GM12878 (cell line): ENCODE measurements around the gene RBM12. TPM values are rescaled to one million over a fixed set of nuclear protein-coding genes. Genes with fewer than 3 reads are reported as not detected.

Experiments
- CBX5 ChIP-seq: sonication (generic); IDR thresholded peaks from 2 replicates; pipeline ENCODE4 v1.6.1; 2016; ENCODE audit warnings: low read depth, moderate library complexity, mild to moderate bottlenecking, inconsistent platforms
- ETV6 ChIP-seq, 2 experiments: fragments of 450-650 bp in 1 of 2; IDR thresholded peaks in 1 of 2; conservative IDR thresholded peaks in 1 of 2; 2 replicates each; pipeline ENCODE4 v1.6.1; 2014; ENCODE audit warnings: antibody characterized with exemption in 1 of 2, borderline replicate concordance in 1 of 2, low read depth in 1 of 2, mild to moderate bottlenecking in 1 of 2, moderate library complexity in 1 of 2
- MEF2B ChIP-seq: fragments of 450-650 bp; IDR thresholded peaks from 2 replicates; pipeline ENCODE4 v1.6.1; 2018; ENCODE audit warnings: mild to moderate bottlenecking, moderate library complexity; ENCODE audit not compliant: partially characterized antibody, poor library complexity, severe bottlenecking
- SUZ12 ChIP-seq: fragments of 200-600 bp; sonication (generic); IDR thresholded peaks from one replicate; pipeline ENCODE4 v1.6.1; 2018; ENCODE audit warnings: antibody characterized with exemption, mild to moderate bottlenecking; ENCODE audit not compliant: unreplicated experiment
- polyA plus RNA-seq, 11 experiments: library from polyadenylated mRNA; depleted of rRNA in 4 of 11; unstranded in 6 of 11; stranded (reverse) in 5 of 11; fragments of >200 nt; fragmentation: Nextera tagmentation in 4 of 11; fragmentation: Illumina TruSeq in 1 of 11; extraction: Ambion mirVana in 4 of 11; extraction: Trizol in 1 of 11; gene quantifications; 1 replicate in 1 of 11; 2 replicates in 10 of 11; pipeline versions ENCODE4 v1.2.1 to v1.2.3, GENCODE V29; 2011 to 2016; ENCODE audit warnings: inconsistent platforms in 2 of 11, missing spikeins in 2 of 11, low read depth in 1 of 11
- total RNA-seq, 4 experiments: library from RNA; depleted of rRNA in 3 of 4; stranded (reverse); fragments of >200 nt in 3 of 4; fragmentation: Illumina TruSeq in 1 of 4; extraction: Trizol in 1 of 4; gene quantifications; 2 replicates each; pipeline versions ENCODE4 v1.2.1 to v1.2.3, GENCODE V29; 2013 to 2021
- TF ChIP-seq, protein P1 (sequence below): fragments of 150-350 bp; IDR thresholded peaks from 2 replicates; pipeline ENCODE4 v1.6.1; 2016; ENCODE audit warnings: low read depth, low read length
- TF ChIP-seq, protein P2 (sequence below): IDR thresholded peaks from 2 replicates; pipeline ENCODE4 v1.6.1; 2012; ENCODE audit warnings: low read length, inconsistent platforms

The RBM12 gene
- total and polyA plus RNA-seq, 10 of the 15 experiments (the other 5 are each of a cell fraction or from before 2014, with no cell fraction given): 4.7 to 153 (median 58.5) TPM

DNA sequence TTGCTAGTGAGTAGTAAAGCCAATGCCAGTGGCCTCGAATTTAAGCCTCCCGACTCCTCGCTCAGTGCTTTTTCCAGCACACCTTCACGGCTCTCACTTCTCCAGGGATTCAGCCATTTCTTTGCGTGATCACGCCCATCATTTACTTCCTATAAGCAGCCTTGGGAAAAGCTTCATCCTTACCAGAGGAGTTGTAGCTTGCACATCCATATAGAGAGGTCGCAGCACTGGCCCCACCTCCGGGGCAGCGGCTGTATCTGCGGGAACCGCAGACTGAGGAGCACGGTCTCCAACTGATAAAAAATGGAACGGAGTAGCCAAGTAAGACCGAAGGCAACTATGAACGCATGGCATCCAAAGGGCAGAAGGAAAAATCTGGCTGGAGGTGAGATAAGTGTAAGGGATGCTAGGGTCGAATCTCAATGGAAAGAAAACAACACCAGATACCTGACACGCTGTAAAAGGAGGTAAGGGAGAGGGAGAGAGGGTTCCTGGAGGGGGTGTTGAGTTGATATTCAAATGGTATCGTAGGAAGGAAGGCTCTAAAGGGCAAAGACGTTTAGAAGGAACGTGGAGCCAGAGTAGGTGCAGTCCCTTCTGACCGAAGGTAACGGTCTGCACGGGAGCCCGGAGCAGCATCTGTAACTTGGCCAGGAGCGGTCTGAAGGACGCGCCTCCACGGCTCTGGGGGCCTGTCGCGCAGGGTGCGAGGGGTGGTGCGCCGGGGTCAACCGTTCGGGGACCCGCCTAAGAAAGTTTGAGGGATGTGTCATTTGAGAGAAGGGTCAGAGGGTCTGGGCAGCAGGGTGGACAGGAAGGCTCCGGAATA is 33.8 kb upstream of the RBM12 start (continued):
- TF ChIP-seq, protein P1, sequence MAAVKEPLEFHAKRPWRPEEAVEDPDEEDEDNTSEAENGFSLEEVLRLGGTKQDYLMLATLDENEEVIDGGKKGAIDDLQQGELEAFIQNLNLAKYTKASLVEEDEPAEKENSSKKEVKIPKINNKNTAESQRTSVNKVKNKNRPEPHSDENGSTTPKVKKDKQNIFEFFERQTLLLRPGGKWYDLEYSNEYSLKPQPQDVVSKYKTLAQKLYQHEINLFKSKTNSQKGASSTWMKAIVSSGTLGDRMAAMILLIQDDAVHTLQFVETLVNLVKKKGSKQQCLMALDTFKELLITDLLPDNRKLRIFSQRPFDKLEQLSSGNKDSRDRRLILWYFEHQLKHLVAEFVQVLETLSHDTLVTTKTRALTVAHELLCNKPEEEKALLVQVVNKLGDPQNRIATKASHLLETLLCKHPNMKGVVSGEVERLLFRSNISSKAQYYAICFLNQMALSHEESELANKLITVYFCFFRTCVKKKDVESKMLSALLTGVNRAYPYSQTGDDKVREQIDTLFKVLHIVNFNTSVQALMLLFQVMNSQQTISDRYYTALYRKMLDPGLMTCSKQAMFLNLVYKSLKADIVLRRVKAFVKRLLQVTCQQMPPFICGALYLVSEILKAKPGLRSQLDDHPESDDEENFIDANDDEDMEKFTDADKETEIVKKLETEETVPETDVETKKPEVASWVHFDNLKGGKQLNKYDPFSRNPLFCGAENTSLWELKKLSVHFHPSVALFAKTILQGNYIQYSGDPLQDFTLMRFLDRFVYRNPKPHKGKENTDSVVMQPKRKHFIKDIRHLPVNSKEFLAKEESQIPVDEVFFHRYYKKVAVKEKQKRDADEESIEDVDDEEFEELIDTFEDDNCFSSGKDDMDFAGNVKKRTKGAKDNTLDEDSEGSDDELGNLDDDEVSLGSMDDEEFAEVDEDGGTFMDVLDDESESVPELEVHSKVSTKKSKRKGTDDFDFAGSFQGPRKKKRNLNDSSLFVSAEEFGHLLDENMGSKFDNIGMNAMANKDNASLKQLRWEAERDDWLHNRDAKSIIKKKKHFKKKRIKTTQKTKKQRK: no peak
- TF ChIP-seq MEF2B (no peak), SUZ12 (no peak), CBX5 (no peak), ETV6 (conservative IDR thresholded peaks at IDR 0.05 in 1 of 2, IDR thresholded peaks at IDR 0.05 in 1 of 2; ENCODE audit: borderline replicate concordance in 1 of 2, low read depth in 1 of 2) (no peak)
- TF ChIP-seq, protein P2, sequence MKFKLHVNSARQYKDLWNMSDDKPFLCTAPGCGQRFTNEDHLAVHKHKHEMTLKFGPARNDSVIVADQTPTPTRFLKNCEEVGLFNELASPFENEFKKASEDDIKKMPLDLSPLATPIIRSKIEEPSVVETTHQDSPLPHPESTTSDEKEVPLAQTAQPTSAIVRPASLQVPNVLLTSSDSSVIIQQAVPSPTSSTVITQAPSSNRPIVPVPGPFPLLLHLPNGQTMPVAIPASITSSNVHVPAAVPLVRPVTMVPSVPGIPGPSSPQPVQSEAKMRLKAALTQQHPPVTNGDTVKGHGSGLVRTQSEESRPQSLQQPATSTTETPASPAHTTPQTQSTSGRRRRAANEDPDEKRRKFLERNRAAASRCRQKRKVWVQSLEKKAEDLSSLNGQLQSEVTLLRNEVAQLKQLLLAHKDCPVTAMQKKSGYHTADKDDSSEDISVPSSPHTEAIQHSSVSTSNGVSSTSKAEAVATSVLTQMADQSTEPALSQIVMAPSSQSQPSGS: no peak
